Stimulated activated CD4-positive, alpha-beta T cell treated with anti-CD3 and anti-CD28 coated beads, TNF-alpha, amount 100 ng/mL, for 24 hours (primary cell): ENCODE data around the gene TRAPPC3.

Experiments used
- DNase-seq, 3 experiments: peaks; one replicate each; pipeline ENCODE4 v3.0.0-alpha.2; 2020; ENCODE audit warnings: low read depth in 3 of 3

The TRAPPC3 gene

GRCh38 chr1:36126797-36127500 is 22.3 kb downstream of the TRAPPC3 start:
- no peak for DNase-seq

- no peak for DNase-seq
Measured at GRCh38 chr1:36126005-36126716, 23.1 kb downstream of the TRAPPC3 start.

GRCh38 chr1:36125129-36125991 is 23.9 kb downstream of the TRAPPC3 start, which contains the start of gene COL8A2:
TSS of gene COL8A2 (minus strand) at chr1:36125222. CDS start at chr1:36100242, 24,980 bp downstream.
- DNase-seq: no peak

- DNase-seq: no peak
Measured at GRCh38 chr1:36124404-36125128, 24.7 kb downstream of the TRAPPC3 start.

GRCh38 chr1:36123356-36123755 is 25.9 kb downstream of the TRAPPC3 start:
- no peak for DNase-seq

GRCh38 chr1:36122062-36123030 is 26.9 kb downstream of the TRAPPC3 start:
- DNase-seq: no peak

GRCh38 chr1:36119456-36119855 is 29.8 kb downstream of the TRAPPC3 start:
- no peak for DNase-seq

- no peak for DNase-seq
Measured at GRCh38 chr1:36118447-36119204, 30.7 kb downstream of the TRAPPC3 start.

- no peak for DNase-seq
Measured at GRCh38 chr1:36116901-36117300, 32.4 kb downstream of the TRAPPC3 start.

GRCh38 chr1:36115931-36116330 is 33.4 kb downstream of the TRAPPC3 start:
- no peak for DNase-seq

- no peak for DNase-seq
Measured at GRCh38 chr1:36115200-36115669, 34.1 kb downstream of the TRAPPC3 start.

- no peak for DNase-seq
Measured at GRCh38 chr1:36114371-36114770, 34.9 kb downstream of the TRAPPC3 start.

GRCh38 chr1:36112823-36113222 is 36.5 kb downstream of the TRAPPC3 start:
- DNase-seq: no peak

- no peak for DNase-seq
Measured at GRCh38 chr1:36111151-36111550, 38.1 kb downstream of the TRAPPC3 start.

GRCh38 chr1:36109041-36109679 is 40.1 kb downstream of the TRAPPC3 start:
- no peak for DNase-seq

- no peak for DNase-seq
Measured at GRCh38 chr1:36108314-36108713, 41.0 kb downstream of the TRAPPC3 start.

- DNase-seq: no peak
Measured at GRCh38 chr1:36107394-36107793, 41.9 kb downstream of the TRAPPC3 start.

- no peak for DNase-seq
Measured at GRCh38 chr1:36106269-36106668, 43.0 kb downstream of the TRAPPC3 start.

GRCh38 chr1:36101546-36101945 is 47.7 kb downstream of the TRAPPC3 start:
- DNase-seq: no peak
